GM21825 (cell line): ENCODE measurements around the gene F5.

Experiments used
- ATAC-seq: cut with Tn5 transposase; IDR thresholded peaks from one replicate; pipeline ENCODE4 v1.9.1; 2021; ENCODE audit warnings: mild to moderate bottlenecking, moderate library complexity; ENCODE audit not compliant: unreplicated experiment

The F5 gene

DNA sequence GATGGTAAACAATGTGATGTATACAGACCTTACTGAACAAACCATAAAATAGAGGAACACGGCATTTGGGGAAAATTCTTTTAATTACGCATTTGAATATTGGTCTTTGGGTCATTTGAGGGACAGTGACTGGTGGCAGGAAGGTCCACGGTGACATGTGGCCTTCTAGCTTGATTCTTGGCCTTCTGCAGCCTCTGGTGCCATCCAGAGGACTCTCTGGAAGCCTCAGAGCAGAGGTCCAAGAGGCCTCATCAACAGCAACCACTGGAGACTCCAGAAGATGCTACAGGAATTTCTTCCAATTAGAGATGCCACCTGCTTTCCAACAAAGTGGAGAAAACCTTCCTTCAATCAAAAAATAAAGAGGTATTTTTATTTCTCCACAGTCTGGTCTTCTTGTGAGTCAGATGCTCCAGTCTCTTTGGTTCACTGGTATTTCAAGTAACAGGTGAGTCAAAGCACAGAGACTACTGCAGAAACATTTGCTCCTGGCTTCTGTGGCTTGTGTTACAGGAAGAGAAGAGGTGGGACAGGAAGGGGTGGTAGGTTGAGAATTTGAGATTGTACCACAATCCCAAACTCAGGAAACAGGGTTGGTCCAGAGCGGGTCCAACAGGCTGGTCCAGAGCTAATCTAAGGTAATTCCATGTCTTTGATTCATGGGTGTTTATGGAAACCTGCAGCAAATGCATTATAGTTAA lies 2.7 kb upstream of the F5 start:
- ATAC-seq: no peak

- ATAC-seq: no peak
Observed at GRCh38 chr1:169588112-169588511, 1.8 kb upstream of the F5 start.

DNA sequence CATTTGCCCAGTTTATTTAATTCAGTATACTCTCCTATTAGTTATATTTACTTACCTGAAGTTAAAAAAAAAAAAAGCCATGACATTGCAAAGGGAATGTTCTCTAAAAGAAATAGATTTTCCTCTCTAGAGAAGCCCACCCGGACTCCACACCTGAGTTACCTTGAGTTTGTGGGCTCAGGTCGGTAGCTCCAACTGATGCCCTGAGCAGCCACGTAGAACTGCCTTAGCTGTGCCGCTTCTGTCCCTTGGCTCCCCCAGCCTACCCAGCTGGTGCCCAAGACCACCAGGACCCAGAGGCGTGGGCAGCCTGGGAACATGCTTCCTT lies 250 bp downstream of the F5 start:
- ATAC-seq: peak; percentile 23

GRCh38 chr1:169585181-169585580 lies 1.1 kb downstream of the F5 start:
- no peak for ATAC-seq

DNA sequence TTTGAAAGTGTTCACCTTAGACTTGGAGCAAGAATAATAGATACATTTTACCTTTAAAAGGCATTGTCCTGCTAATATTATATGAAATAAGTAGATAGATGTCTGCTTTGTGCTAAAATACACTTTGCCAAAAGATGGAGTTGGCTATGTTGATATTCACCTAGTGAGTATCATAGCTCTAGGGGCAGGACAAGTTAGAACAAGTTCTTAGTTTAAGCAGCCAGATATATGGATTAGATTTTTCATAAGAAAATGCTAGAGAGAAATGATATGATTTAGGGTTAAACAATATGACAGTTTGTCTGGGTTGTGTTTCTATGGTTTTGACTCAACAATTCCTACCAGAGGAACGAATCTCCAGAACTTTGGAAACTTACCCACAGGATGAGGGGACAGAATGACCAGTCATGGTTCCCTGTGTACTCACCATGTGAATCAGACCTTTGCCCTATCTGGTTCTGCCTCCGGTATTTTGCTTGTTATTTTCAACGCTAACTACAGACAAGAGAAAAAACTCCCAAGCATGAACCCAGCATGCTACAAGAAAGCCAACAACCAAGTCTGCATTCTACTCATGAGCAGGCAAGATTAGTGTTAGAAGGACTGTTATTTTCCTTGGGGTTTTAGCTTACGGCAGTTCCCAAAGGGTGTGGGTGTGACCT lies 1.7 kb downstream of the F5 start:
- ATAC-seq: no peak

DNA sequence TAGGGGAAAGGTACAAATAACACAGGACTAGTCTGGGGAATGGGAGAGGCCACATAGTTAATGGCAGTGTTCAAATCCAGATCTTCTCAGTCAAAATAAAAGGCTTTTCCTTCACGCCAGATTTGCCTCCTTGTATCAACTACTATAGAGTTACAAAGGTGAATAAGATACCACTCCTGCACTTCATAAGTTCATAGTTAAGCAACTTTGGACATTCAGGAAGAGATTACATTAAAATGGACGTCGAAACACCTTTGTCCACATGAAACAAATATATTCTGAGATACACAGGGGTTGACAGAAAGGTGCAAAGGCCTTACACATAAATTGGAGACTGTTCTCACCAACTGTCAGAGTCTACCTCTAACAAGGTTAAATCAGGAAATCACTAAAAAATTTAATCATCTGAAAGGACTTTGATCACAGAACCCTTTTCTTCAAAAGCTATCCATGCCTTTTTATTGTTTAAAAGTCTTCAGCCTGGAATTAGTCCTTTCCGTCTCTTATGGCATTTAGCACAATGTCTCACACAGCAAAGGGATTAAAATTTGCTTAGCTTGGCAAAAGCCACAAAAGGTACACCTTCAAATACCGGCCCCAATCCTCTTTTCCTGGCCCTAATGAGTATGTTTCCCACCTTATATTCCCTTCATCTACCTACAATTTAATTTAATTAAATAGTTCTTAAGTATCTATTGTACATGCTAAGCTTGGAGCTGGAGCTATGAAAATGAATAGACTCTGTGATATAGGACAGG lies 8.1 kb downstream of the F5 start:
- ATAC-seq: no peak

- no peak for ATAC-seq
Observed at GRCh38 chr1:169576935-169577331, 9.3 kb downstream of the F5 start.

GRCh38 chr1:169576241-169576934 lies 9.9 kb downstream of the F5 start:
- ATAC-seq: no peak

DNA sequence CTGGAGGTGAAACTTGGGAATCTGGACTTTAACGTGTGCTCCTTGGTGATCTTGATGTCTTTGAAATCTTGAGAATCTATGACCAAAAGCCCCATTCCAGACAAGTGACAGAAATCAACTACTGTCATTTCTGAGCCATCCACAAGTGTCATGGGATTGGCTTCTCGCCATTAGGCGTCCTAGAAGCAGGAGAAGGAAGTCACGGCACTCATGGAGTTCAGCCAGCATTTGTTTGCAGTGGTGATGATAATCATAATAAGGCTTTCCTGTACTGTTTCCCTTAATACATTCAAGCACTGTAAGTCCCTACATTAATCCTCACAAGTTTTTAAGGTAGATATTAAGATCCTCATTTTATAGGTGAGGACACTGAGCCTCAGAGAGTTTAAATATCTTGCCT lies 11.9 kb downstream of the F5 start:
- no peak for ATAC-seq

- ATAC-seq: no peak
Observed at GRCh38 chr1:169572187-169572586, 14.1 kb downstream of the F5 start.

DNA sequence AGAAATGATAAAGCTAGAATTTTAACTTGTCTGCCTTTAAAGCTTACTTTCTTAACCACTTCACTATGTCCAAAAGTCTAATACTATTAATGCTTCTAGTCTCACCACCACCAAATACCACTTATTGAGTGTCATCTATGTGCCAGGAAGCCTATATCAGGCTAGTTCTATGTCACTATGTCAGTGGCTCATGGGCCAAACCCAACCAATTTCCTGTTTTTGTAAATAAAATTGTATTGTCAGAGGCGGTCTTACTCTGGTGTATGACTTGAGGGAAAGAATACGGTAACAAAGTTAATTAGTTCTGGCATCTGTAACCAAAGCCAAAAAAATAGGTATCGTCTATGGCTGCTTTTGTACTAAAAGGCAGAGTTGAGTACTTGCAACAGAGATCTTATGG lies 14.8 kb downstream of the F5 start:
- ATAC-seq: no peak

DNA sequence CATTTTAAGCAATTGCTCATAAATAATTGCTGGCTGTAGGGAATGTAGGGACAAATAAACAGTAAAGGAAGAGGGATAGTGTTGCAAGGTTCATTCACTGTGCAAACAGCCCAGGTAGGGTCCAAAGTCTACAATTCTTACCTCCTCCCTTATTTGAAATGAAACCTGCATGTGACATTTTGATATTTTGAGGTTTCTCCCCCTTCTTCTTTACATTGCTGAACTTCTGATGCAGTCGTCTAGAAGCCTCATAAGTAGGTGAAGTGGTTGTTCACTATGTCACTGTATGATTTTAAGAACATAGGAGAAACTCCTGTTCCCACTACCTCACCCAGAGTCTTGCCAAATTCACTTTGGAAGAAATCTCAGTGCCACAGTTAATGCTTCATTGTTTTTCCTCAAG lies 16.1 kb downstream of the F5 start:
- ATAC-seq: no peak

GRCh38 chr1:169568497-169568896 lies 17.8 kb downstream of the F5 start:
- no peak for ATAC-seq

- ATAC-seq: no peak
Observed at GRCh38 chr1:169565335-169566271, 20.7 kb downstream of the F5 start.

- no peak for ATAC-seq
Observed at GRCh38 chr1:169563650-169564049, 22.6 kb downstream of the F5 start.

DNA sequence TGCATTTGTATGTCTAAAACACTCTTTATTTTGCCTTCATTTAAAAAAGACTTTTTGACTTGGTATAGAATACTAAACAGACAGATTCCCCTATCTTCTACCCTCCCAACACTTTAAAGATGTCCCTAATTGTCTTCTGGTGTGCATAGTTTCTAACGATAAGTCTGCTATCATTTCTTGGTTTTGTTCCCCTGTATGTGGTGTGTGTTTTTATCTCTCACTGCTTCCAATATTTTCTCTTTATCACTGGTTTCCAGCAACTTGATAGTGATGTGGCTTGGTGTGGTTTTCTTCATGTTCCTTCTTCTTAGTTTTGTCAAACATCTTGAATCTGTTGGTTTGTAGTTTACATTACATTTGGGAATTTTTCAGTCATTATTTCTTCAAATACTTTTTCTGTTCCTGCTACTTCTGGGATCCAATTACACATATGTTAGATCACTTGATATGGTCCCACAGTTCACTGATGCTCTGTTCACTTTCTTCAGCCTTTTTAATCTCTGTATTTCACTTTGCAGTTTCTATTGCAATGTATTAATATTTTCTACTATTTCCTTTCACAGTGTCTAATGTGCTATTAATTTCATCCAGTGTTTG lies 23.2 kb downstream of the F5 start:
- ATAC-seq: no peak

DNA sequence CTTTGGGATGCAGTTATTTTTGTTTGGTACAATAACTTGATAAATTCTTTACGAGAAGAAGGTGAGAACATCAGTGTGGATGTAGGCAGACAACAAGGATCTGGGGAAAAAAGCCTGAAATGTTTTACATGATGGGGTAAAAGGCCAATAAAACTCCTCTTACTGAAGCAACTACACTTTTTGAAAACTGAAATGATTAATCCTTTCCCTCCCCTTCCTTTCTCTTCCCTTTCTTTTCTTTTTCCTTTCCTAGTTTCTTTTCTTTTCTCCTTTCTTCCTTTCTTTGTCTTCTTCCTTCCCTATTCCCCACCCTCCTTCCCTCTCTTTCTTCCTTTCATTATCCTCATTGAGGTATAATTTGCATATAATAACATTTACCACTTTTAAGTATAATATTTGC lies 24.6 kb downstream of the F5 start:
- ATAC-seq: no peak

GRCh38 chr1:169557131-169557530 lies 29.1 kb downstream of the F5 start:
- ATAC-seq: no peak

DNA sequence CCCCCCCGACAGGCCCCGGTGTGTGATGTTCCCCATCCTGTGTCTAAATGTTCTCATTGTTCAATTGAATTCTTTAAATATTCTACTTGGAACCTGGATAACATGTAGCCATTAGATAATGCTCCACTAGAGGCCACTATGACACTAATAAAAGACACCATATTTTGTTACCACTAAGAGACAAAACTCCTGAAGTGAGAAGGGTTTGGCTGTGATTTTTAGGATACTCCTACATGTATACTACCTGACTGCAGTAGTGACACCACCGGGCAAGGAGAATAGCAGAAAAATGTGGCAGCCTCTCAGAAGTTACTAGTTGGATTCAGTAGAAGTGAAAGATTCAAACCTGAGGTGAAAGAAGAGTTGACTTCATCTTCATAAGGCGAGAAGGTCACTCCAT lies 36.0 kb downstream of the F5 start:
- no peak for ATAC-seq

DNA sequence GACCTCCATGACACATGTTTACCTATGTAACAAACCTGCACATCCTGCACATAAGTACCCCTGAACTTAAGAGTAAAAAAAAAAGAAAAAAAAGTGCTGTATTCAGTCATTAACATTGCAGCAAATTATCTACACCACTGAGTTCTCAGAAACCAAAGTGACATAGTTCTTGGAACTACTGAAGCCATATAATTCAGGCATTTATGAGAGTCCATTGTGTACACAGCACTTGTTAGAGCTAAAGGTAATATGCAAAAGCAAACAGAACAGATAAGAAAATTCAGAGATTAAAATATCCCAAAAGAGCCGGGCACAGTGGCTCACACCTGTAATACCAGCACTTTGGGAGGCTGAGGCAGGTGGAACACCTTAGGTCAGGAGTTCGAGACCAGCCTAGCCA lies 38.0 kb downstream of the F5 start:
- no peak for ATAC-seq
